Urinary bladder (tissue), 2 donors: ENCODE measurements around the gene GEMIN2. TPM values are rescaled to one million over a fixed set of nuclear protein-coding genes. Genes with fewer than 3 reads are reported as not detected.

ENCODE experiments used
- polyA plus RNA-seq: library from polyadenylated mRNA; stranded (reverse); fragments of 200-250 nt; gene quantifications from one replicate; pipeline ENCODE4 v1.2.3, GENCODE V29; 2013
- small RNA-seq: library from RNA; depleted of rRNA; stranded (forward); fragments of <200 nt; gene quantifications from one replicate; pipeline ENCODE3, GENCODE V24; 2014
- total RNA-seq: library from RNA; depleted of rRNA; stranded (reverse); fragments of >200 nt; gene quantifications from one replicate; pipeline ENCODE4 v1.2.3, GENCODE V29; 2014
- donor health status: healthy.

Gene GEMIN2
- total and polyA plus RNA-seq, 2 donors: 8.6 to 33.5 TPM

Small RNA genes within 50 kb of the gene (small RNA-seq; reads per million reads assigned to genes)
- gene AL109628.1: not detected

Other genes with a start within 250 kb of the GEMIN2 start
- 318 TPM for gene SEC23A, start 11.1 kb upstream of the GEMIN2 start, total RNA-seq
- 67.2 TPM for gene SEC23A, start 11.1 kb upstream of the GEMIN2 start, polyA plus RNA-seq
- 51.3 TPM for gene TRAPPC6B, start 56.0 kb downstream of the GEMIN2 start, total RNA-seq
- gene TRAPPC6B, start 56.0 kb downstream of the GEMIN2 start, polyA plus RNA-seq: 25.0 TPM
- gene PNN, start 60.9 kb downstream of the GEMIN2 start, total RNA-seq: 38.4 TPM
- 35.7 TPM for gene PNN, start 60.9 kb downstream of the GEMIN2 start, polyA plus RNA-seq
- gene MIA2, start 119.6 kb downstream of the GEMIN2 start, total RNA-seq: 34.9 TPM
- 13.5 TPM for gene MIA2, start 119.6 kb downstream of the GEMIN2 start, polyA plus RNA-seq